Activated CD4-positive, alpha-beta T cell treated with anti-CD3 and anti-CD28 coated beads, Interleukin-2, amount 50 U/mL, for 16 hours (primary cell): ENCODE results near the gene CLHC1.
"Not testable (repeated sequence)": the region's sequence is repeated elsewhere in the genome, so short reads cannot be mapped to it uniquely, and the experiment has no call there.

Experiments
- DNase-seq: peaks from one replicate; pipeline ENCODE4 v3.0.0-alpha.2; 2020

Gene CLHC1

GRCh38 chr2:55232084-55232862, at the start of gene CLHC1, which contains the start of gene RPS27A:
Gene CLHC1 (minus strand): TSS chr2:55232293. CDS start chr2:55222411, 9,882 bp downstream.
Gene RPS27A (plus strand): TSS chr2:55232688. CDS start chr2:55232825, 137 bp downstream.
- peak; percentile 92 for DNase-seq

DNA sequence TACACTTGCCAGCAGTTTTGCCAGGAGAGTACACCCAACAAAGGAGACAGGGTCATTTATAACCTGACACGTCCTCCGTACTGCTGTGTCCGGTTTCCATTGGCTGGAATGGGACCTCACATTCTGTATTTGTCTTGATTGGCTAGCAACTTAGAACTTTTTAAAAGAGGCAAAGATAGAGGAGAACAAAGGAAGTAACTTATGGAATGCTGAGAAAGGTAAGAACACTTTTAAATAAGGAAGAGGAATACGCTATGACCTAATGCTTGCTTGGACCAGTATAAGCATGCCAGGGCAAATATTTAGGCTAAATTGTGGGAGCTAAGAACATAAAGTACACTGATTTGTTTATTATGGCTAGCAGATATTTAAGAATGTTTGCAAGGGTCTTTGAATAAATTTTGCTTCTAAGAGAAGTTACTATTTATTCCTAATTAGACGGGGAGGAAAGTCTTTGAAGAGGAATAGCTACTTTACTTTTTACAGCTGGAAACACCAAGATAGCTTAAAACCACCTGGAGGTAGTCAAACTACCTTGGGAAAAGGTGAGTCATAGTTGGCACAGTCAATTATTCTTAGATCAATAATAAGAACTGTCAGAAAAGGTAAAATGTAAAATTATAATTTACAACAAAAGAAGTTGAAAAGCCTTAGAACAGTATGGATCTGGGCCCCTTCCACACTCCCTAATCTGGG, 48.9 kb upstream of the CLHC1 start:
- DNase-seq, result not testable (repeated sequence)

DNA sequence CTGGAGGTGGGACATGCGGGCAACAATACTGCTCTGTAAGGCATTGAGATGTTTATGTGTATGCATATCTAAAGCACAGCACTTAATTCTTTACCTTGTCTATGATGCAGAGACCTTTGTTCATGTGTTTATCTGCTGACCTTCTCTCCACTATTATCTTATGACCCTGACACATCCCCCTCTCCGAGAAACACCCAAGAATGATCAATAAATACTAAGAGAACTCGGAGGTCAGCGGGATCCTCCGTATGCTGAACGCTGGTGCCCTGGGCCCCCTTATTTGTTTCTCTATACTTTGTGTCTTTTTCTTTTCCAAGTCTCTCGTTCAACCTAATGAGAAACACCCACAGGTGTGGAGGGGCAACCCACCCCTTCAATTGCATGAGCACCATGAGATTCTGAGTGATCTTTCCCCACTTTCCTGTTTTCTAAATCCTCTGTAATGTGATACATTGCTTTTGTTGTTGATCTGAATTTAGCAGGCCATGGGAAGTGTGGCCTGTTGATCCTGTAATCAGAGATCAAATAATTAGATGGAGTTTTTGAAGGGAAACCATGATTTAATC, 47.8 kb upstream of the CLHC1 start:
- DNase-seq, result not testable (repeated sequence)

DNA sequence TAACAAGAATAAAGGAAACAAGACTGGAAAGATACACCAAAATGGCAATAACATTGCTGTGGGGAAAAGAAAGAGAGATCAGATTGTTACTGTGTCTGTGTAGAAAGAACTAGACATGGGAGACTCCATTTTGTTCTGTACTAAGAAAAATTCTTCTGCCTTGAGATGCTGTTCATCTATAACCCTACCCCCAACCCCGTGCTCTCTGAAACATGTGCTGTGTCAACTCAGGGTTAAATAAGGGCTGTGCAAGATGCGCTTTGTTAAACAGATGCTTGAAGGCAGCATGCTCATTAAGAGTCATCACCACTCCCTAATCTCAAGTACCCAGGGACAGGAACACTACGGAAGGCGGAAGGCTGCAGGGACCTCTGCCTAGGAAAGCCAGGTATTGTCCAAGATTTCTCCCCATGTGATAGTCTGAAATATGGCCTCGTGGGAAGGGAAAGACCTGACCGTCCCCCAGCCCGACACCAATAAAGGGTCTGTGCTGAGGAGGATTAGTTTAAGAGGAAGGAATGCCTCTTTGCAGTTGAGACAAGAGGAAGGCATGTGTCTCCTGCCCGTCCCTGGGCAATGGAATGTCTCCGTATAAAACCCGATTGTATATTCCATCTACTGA, 47.2 kb upstream of the CLHC1 start:
- DNase-seq, result not testable (repeated sequence)

GRCh38 chr2:55277310-55277709, 45.2 kb upstream of the CLHC1 start:
- no peak for DNase-seq

GRCh38 chr2:55274346-55274745, 42.3 kb upstream of the CLHC1 start:
- DNase-seq, result not testable (repeated sequence)

DNA sequence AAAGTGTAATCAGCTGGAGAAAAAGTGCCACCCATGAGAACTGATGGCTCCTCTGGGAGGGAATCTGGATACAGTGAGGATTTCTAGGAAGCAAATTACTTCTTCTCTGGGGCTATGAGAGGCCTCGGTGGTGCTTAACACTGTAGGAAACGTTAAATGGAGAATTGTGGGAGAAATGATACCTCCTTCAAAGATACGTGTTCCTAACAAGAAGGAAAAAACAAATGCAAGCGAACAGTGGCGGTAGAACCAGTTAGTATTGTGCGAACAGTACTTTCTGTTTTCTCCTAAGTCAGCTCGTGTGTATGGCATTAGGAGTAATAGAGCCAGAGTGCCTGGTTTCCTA, 37.5 kb upstream of the CLHC1 start:
- no peak for DNase-seq

DNA sequence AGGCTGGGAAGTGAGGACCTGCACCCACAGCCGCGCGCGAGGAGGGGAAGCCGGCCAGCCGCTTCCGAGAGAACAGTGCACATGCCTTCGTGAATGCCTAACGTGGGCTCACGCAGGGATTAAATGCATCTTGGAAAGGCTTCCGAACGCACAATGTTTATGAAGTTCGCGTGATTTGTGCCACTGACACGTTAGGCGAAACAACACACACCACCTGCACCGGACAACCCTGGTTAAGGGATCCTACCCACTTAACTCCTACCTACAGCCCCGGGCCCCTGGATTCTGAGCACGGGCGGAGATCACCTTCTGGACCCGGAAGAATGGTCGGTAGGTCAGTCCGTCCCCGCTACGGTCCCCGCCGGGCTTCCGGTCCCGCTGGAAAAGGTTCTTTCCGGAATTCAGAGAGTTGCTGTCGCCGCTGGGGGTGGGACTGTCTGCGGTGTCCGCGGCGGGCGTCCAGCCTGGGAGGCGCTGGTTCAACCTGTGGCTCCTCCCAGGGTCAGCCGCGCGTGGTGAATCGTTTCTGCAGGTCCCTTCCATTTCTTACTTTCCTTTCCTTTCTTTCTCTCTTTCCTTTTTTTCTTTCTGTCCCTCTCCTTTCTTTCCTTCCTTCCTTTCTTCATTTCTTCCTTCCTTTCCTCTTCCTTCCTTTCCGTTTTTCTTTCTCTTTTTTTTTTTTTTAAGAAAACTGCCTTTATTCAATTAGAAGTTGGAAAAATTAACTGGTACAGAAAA, 37.0 kb upstream of the CLHC1 start, which contains the start of gene MTIF2:
MTIF2 (minus strand) TSS at position 325 of the 738 bp plus-strand sequence. CDS start 5,373 bp downstream, outside the sequence.
- DNase-seq, result peak; percentile 95

DNA sequence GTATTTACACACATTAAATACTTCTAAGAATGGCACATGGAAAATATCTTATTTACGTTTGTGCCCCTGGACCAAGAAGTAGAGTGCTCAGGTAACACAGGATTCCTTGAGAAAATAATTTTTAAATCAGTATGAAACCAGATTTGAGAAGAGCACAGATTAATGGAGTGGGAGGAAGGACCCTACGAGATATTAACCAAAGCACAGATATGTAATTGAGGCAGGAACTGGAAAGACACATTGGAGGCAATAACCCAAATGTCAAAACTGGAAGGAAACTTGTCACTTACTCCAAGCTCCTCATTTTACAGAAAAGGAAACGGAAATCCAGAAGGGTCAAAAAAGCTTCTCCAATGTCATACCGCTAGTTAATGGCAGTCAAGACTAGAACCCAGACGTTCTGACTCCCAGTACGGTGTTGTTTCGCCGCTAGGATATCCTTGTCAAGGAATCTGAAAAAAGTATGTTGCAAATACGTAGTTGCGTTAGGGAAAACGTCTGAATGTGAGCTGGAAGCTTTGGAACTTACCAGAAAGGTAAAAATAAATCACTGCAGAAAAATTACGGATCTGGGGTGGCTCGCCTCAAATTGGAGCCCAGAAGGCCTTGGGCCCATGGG, 36.3 kb upstream of the CLHC1 start:
- peak; percentile 18 for DNase-seq

DNA sequence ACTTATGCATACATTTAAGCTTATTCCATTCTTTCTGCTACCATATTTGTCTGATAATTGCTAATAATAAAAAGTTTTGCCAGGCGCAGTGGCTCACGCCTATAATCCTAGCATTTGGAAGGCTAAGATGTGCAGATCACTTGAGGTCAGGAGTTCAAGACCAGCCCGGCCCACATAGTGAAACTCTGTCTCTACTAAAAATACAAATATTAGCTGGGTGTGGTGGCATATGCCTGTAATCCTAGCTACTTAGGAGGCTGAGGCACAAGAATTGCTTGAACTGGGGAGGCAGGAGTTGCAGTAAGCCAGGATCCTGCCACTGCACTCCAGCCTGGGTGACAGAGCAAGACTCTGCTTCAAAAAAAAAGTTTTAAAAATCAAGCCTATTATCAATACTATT, 27.5 kb upstream of the CLHC1 start:
- DNase-seq, result not testable (repeated sequence)

- no peak for DNase-seq
Observed at GRCh38 chr2:55252832-55253231, 20.7 kb upstream of the CLHC1 start.

- no peak for DNase-seq
Observed at GRCh38 chr2:55247025-55247424, 14.9 kb upstream of the CLHC1 start.

- no peak for DNase-seq
Observed at GRCh38 chr2:55245411-55245810, 13.3 kb upstream of the CLHC1 start.

DNA sequence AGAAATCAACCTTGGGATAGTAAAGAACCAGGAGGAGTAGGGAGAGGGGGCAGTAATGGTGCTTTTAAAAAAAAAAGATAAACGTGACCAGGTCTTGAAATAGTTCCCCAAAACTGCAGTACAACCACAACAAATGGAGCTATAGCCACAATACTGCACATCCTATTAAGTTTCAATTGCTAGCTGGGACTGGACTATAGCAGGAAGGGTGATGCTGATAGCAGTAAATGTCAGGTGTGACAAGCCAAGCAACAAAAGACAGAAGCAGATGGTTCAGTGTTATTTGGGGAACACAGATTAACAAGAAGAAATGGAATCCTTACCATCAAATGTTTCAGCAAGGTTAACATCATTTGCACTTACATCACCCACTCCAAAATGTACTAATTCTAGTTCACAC, 10.5 kb upstream of the CLHC1 start:
- DNase-seq, result no peak

GRCh38 chr2:55241582-55241981, 9.5 kb upstream of the CLHC1 start:
- DNase-seq, result not testable (repeated sequence)

- DNase-seq, result no peak
Observed at GRCh38 chr2:55239656-55240222, 7.6 kb upstream of the CLHC1 start.

DNA sequence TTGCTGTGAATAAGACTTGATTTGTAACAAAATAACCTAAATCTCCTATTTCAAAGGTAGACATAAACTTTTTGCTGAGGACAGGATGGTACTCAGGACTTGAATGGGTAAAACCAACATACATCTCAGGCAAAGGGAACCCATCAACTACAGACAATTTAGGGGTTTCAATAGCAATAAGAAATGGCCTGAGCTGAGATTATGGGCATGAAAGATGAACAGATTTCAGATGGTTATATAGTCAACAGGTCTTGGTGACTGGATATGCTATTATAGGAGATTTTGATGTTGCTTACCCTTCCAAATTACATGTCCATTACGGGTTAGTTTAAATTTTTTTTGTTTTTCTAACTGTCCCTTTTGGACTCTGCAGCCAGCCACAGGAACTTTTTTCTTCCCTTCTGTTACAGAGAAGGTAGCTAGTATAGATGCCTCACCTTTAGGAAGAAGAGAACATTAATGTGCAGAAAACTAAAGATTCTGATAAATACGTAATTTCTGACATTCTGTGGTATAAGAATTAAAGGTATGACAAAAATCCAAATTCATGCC, 5.0 kb upstream of the CLHC1 start:
- no peak for DNase-seq

DNA sequence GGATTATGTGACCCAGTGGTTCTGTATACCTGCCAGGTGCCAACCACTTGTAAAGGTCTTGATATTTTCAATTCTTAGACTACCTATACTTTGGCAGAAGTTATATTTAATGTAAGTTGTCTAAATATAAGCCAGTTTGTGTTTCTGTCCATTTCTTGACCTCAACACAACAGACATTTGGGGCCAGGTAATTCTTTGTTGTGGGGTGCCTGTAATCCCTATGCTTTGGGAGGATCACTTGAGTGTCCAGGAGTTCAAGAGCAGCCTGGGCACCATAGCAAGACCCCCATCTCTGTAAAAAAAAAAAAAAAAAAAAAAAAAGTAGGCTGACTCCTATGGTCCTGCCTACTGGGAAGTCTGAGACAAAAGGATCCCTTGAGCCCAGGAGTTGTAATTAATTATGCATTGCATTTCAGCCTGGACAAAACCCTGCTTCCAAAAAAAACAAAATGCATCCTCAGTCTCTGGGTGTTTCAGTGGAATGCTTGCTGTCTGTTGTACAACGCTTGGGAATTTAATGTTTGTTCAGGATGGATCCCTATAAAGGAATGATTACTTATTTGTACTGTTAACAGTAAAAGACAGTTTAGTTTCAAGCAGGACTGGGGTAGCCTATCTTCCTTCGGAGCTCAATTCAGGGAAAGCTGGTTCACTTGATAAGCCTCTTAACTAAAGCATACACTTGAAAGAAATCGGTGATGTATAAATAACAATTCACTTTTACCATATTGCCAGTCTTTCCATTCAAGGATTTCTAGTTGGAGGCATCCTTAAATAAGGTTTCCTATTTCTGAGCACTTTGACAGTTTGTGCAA, 3.8 kb upstream of the CLHC1 start:
- DNase-seq, result no peak

GRCh38 chr2:55233658-55233940, 1.5 kb upstream of the CLHC1 start:
- DNase-seq, result no peak

DNA sequence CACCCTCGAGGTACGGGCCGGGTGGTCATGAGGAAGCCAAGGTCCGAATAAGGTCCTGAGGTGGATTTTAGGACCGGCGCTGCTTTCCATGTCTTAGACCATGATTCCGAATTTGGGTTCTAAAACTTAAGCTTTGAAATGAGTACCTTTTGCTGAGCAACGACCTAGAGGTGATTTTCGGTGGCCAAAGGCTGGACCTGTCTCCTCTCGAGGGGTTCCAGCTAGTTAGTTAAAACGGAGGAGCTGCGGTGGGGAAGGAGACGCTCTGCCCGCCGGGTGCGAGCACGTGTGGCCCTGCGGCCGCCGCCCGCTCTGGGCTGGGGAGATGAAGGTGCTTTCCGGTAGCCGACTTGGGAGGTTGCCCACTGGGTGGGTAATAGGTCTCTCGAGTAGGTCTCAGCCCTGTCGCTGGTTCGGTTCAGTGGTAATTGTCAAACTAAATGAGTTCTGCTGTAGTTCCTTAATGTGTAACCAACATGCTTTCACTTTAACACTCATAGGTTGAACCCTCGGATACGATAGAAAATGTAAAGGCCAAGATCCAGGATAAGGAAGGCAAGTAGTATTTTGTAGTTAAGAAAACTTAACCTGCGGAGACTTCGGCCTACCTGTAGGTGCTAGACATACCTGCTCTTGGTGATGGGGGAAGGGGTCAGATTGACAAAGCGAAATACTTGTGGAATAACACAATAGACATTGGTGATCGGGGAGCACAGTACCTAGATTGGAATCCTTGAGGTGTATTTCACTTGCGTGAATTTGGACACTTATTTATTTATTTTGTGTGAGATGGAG, 967 bp upstream of the CLHC1 start:
- no peak for DNase-seq
